ENCODE data around the gene DMKN.

The DMKN gene

DNA sequence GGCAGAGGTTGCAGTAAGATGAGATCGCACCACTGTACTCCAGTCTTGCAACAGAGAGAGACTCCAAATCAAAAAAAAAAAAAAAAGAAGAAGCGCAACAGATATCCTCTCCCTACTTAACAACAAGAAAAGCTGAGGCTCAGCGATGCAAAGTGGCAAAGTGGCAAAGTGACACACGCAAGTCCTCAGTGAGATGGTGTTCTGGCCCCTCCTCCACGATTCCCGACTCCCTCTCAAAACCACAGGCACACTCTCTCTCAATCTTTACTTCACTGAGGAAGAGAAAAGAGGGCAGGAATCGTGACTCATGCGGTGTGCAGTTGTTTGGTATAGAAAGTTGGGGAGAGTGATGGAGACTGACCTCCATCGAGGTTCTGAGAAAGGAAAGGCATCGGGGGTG lies 52.8 kb downstream of the DMKN start:
- no peak for DNase-seq

DNA sequence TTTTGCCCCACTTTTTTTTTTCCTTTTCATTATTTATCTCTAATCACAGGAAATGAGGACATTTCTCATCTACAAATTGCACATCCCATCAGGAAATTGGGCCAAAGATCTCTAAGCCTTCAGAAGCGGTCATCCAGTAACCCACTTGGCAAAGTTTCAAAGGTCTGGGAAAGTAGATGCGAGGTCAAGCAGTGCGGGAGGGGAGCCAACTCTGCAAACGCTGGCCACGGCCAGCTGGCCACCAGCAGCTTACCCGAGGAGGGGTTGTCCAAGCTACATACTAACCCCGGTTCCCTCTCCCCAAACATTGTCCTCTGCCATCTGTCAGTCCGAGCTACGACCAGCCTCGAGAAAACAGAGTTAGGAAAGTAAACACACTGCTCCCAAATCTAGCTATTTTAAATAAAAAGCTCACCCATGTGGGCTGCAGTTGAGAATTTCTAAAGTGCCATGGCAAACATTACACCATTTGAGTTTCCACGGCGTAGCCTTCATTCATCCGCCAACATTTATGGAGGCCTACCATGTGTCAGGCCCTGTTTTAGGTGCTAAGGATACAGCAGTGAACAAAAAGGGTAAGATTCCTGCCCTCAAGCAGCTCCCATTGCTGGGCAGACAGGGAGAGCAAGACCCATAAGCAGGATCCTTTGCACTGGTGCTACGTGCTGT lies 53.9 kb downstream of the DMKN start:
- no peak for DNase-seq

DNA sequence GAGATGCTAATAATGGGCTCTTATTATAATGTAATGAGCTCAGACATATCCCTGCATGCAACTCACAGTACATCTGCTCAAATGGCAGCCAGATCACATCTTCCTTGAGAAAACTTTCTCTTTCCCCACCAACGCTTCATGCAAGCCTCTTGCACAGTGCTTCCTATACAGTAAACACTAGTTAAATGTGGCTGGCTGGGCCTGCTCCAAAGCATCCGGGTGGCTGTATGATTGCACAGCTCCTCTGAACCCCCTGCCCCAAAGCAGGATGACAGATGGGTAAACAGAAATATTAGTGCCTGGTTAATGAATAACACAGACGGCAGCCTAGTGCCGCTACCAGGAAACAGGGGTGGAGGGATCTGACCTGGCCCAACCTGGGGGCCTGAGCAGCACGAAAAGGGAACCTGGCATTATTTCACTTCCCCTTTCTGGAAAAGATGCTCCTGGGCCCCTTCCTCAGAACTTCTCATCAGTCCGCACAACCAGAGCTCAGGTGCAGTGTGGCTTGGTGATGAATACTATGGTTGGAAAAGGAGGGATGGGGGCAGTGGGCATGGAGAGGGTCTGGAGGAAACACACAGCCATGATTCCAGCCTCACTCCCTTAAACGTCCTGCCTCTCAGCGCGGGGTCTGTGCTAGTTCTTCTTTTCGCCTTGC lies 54.6 kb downstream of the DMKN start:
- DNase-seq = no peak

DNA sequence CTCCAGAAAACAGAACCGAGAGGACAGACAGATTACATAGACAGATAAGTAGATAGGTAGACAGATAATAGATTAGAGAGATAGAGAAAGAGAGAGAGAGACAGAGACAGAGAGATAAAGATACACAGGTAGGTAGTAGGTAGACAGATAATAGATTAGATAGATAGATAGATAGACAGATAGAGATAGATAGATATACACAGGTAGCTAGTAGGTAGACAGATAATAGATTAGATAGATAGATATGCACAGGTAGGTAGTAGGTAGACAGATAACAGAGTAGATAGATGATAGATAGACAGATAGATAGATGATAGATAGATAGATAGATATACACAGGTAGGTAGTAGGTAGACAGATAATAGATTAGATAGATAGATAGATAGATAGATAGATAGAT lies 55.3 kb downstream of the DMKN start:
- no peak for DNase-seq

DNA sequence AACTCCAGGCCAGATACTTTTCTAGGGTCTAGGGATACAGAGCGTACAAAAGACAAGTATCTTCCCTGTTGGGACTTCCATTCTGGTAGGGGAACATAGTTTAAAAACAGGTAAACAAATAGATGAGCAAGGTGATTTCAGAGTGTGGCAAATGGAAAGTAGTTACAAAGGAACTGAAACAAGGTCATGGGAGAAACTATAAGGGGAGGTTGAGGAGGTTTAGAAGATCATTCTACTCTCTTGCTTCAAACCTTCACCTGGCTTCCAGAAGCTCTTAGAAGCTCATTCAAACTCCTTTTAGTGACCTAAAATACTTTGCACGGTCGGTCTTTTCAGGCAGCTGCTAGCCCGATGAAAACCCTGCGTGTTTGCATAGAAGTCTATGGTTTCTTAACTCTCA lies 56.3 kb downstream of the DMKN start:
- DNase-seq = no peak

DNA sequence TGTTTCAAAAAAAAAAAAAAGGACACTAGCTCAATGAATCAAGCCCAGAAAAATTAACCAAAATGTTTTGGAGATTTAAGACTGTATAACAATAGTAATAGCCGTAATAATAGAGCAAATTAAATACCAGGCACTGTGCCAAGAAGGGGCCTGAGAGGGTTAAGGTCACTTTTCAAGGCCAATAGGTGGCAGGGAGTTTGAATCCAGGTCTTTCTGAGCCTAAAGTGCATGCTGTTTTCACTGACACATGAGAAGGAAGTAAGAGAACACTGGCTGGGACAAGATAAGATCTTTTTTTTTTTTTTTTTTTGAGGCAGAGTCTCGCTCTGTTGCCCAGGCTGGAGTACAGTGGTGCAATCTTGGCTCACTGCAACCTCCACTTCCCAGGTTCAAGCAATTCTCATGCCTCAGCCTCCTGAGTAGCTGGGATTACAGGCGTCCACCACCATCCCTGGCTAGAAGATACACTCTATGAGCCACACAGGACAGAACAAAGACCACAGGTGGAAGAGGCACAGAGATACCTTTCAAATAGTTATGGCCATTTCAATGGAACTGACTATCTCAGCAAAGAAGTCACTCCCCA lies 57.7 kb downstream of the DMKN start:
- DNase-seq = no peak

DNA sequence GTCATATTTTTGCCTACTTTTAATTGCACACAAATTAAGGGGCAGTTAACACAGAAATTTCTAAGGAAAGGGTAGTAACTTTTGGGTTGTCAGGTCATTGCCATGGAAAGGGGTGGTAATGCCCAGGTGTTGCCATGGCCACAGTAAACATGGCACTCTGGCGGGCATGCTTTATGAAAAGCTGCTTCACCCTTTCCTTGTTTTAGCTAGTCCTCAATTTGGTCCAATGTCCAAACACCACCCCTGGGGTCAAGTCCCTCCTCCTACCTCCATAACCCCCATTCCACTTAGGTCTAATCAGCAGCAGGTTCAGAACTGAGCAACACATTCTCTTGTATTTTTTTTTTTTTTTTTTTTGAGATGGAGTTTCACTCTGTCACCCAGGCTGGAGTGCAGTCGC lies 58.8 kb downstream of the DMKN start:
- no peak for DNase-seq

DNA sequence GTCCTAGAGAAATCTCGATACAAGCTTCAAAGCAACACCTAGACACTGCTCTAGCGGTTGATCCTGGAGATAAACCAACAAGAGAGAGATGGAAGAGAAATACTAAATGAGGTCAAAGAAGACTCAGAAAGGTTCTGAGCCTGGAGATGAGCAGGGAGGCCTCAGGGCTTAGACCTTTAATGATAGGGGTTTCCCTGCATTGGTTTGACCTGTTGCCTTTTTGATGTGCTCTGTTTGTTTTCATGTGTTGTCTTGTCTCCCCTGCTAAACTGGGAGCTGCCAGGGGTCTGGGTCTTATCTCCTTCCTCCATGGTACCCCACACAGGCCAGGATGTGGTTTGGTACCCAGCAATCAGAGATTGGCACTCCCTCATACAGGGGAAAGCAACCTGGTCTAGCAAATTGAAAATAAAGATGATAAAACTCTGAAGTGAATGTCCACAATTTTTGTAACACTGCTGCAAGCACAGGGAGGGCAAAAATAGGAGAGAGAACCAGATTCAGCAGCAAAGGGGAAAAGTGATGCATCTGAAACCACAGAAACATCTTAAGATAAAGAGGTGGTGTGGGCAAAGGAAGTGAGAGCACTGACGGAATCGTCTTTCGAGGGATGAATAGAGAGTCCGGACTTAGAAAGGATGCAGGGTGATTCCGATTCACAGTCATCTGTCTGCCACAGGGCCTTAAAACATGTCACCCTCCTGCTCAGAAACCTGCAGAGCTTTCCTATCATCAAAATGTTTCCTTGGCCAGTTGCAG lies 61.9 kb downstream of the DMKN start:
- DNase-seq = no peak

DNA sequence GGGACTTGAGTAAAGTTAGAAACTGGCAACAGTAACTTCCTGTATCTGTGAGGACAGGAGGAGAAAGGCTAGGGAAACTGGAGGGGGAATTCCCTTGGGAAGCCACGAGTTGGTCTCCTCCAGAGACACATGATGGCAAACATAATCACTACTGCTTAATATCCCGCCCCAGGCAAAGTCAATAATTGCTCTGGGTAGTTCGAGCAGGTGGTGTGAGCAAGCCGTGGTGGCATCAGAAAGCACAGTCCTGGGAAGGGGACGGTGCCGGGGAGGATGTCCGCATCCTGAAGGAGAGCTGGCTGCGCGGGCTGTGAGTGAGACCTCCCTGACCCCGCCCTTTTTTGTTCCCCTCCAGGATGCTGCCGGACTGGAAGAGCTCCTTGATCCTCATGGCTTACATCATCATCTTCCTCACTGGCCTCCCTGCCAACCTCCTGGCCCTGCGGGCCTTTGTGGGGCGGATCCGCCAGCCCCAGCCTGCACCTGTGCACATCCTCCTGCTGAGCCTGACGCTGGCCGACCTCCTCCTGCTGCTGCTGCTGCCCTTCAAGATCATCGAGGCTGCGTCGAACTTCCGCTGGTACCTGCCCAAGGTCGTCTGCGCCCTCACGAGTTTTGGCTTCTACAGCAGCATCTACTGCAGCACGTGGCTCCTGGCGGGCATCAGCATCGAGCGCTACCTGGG lies 63.9 kb downstream of the DMKN start:
- DNase-seq = no peak

DNA sequence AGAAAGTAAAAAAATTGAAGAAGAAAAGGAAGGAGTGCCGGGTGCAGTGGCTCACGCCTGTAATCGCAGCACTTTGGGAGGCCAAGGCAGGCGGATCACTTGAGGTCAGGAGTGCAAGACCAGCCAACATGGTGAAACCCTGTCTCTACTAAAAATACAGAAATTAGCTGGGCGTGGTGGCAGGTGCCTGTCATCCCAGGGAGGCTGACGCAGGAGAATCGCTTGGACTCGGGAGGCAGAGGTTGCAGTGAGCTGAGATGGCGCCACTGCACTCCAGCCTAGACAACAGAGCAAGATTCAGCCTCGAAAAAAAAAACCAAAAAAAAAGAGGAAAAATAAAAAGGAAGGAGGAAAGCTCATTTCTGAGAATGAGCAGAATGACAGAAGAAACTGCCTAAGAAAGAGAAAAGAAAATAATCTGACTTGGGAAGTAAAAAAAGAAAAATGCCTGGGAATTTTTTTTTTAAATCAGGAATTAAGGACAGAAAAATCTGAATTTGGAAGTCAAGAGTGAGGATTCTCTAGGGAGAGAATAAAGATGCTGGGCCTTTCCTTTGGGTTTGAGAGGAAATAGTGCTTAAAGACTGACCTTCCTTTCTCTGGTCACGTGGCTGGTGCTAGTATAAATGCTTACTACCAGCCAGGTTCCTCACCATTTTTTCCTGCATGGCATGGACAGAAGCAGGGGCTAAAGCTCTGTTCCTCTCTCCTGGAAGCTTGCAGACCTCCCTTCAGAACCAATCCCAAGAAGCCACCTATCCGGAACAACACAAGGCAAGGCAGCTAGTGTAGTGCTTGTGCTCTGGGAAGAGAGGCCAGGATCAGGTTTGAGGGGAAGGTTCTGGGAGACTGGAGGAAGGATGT lies 65.6 kb downstream of the DMKN start, which contains the start of gene FFAR2:
Gene FFAR2, plus strand, starts transcription at position 652 of the 864 bp plus-strand sequence. CDS start 1,458 bp downstream, outside the sequence.
- no peak for DNase-seq

Data from islet precursor cell (in vitro differentiated cells).